Measurements from ENCODE around the gene ASCL5.

Gene ASCL5

DNA sequence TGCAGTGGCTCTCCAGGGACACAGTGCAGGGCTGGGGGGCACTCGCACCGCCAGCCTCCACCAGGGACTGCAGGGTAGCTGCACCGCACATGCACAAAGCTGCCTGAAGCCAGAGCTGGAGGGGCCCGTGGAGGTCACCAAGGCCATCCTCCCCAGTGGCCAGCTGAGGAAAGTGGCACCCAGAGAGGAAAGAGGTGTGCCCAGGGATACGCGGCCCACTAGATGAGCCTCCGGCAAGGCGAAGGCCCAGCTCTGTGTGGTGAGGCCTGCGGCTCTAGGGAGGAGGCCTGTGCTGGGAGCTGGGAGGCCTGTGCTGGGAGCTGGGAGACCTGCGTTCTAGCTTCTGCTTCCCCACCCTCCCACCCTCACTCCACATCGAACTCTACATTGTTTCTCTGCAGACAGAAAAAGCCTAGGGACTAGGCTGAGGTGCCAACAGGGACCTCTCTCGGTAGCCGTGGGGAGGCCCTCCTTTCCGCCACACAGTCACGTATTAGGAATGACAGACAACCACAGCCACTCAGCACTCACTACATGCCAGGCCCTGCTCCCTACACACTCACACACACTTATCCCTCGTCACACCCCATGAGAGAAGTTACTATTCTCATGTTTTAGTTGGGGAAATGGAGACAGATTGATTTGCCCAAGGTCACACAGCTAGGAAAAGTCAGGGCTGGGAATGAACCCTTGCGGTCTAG is 921 bp upstream of the ASCL5 start:
- DNase-seq (ENCODE audit: insufficient read length) = no peak
- no peak for FAIRE-seq
- no peak for TF ChIP-seq POLR2A (IDR thresholded peaks at IDR 0.05; ENCODE audit: low read depth, low read length)
- TF ChIP-seq TAF1 (IDR thresholded peaks at IDR 0.05; ENCODE audit: borderline replicate concordance, low read depth, low read length) = no peak
- TF ChIP-seq POLR2AphosphoS5 (IDR thresholded peaks at IDR 0.05; ENCODE audit: low read depth, low read length) = no peak

- no peak for FAIRE-seq
- no peak for TF ChIP-seq TAF1 (IDR thresholded peaks at IDR 0.05; ENCODE audit: borderline replicate concordance, low read depth, low read length)
- TF ChIP-seq POLR2AphosphoS5 (IDR thresholded peaks at IDR 0.05; ENCODE audit: low read depth, low read length) = no peak
- TF ChIP-seq POLR2A (IDR thresholded peaks at IDR 0.05; ENCODE audit: low read depth, low read length) = no peak
- DNase-seq (ENCODE audit: insufficient read length) = no peak
Measured at GRCh38 chr1:201126463-201126831, 537 bp downstream of the ASCL5 start.

- DNase-seq (ENCODE audit: insufficient read length) (no peak), FAIRE-seq (no peak)
- no peak for TF ChIP-seq POLR2AphosphoS5 (IDR thresholded peaks at IDR 0.05; ENCODE audit: low read depth, low read length)
Measured at GRCh38 chr1:201125800-201126199, 1.2 kb downstream of the ASCL5 start.

- DNase-seq (ENCODE audit: insufficient read length) (no peak), FAIRE-seq (no peak)
- no peak for TF ChIP-seq POLR2AphosphoS5 (IDR thresholded peaks at IDR 0.05; ENCODE audit: low read depth, low read length)
- no peak for TF ChIP-seq TAF1 (IDR thresholded peaks at IDR 0.05; ENCODE audit: borderline replicate concordance, low read depth, low read length)
- no peak for TF ChIP-seq POLR2A (IDR thresholded peaks at IDR 0.05; ENCODE audit: low read depth, low read length)
Measured at GRCh38 chr1:201125019-201125418, 2.0 kb downstream of the ASCL5 start.

DNA sequence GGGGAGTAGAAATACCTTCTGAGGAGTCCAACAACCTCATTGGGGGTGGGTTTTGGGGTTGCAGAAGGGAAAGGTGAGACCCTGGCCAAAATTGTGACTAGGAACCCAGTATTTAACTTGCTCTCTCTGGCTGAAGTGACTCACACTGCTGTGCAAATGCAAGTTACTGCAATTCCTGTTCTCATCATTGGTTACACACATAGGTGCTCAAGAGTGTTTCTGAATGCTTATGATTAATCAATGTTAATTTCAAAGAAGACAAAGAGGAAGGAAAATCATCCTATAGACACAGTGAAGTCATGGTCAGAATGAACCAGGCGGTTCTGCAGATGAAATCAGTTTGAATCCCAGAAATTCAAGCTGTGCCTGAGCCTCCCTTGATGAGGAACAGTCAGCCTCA is 3.1 kb downstream of the ASCL5 start:
- FAIRE-seq (no peak), DNase-seq (ENCODE audit: insufficient read length) (no peak)
- TF ChIP-seq POLR2AphosphoS5 (IDR thresholded peaks at IDR 0.05; ENCODE audit: low read depth, low read length) (no peak), TAF1 (IDR thresholded peaks at IDR 0.05; ENCODE audit: borderline replicate concordance, low read depth, low read length) (no peak), POLR2A (IDR thresholded peaks at IDR 0.05; ENCODE audit: low read depth, low read length) (no peak)

DNA sequence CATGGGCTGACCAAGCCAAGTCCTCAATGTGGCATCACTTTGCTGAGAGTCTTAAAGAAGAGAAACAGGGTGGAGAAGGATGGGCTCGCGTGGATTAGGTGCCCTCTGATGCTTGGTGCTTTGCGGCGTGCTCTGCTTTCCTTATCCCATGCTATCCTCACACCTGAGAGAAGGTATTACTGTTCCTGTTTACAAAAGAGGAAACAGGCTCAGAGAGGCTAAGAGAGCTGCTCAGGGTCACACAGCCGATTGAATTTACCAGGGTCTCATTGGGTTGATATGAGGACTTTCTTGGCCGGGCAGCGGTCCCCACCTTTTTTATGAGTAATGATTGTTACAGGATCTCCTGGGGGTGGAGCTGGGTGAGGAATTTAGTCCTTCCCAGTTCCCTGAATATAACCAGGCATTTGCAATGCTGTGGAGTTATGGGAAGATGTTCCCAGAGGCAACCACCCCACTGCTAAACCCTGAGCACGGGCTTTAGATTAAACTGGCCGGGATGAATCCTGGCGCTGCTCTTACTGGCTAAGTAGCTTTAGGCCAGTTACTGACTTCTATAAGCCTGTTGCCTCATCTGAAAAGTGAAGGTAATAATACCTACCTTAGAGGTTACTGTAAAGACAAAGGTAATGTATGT is 4.5 kb downstream of the ASCL5 start:
- DNase-seq (ENCODE audit: insufficient read length) (no peak), FAIRE-seq (no peak)
- TF ChIP-seq POLR2A (IDR thresholded peaks at IDR 0.05; ENCODE audit: low read depth, low read length) = no peak
- TF ChIP-seq TAF1 (IDR thresholded peaks at IDR 0.05; ENCODE audit: borderline replicate concordance, low read depth, low read length) = no peak
- TF ChIP-seq POLR2AphosphoS5 (IDR thresholded peaks at IDR 0.05; ENCODE audit: low read depth, low read length) = no peak

DNA sequence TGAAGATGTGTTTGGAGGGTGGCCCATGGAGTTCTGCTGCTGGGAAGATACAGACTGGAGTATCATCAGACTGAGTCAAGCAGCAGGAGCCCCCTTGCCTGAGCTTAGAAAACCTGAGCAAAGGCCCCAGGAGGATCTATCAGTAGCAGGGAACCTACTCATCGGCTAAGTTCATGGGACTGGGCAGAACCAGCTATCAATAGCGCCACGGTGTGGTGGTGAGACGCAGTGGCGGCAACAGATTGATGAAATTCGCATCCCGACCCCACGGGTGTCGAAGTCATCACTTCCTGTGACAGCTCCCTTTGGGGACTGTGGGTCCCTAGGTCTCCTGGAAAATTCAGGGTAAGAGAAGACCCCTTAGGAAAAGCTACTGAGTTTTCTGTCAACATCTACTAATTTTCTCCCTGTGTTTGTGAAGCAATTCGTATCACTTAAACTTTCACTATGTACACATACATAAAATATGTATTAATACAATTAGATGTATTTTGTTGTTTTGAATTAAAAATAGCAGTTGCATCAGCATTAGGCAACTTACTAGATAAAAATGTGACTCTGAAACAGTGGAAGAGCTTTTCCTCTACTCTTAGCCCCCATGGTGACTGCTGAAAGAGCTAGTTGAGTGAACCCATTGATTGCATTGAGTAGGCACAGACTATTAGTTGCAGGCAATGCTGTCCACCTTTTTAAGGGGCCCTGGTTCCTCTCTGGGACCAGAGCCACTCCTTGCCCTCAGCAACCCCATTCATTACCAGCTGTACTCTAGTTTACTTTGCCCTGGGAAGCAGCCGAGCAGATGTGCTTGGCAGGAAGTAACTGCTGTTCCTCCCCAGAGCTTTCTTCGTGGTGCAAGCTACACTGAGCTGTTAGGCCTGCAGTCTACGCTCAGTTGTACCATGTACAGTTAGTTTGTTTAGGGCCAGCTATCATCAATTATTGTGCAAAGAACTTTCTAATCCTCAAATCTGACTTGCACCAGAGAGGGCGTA is 7.5 kb downstream of the ASCL5 start:
- TF ChIP-seq POLR2AphosphoS5 (IDR thresholded peaks at IDR 0.05; ENCODE audit: low read depth, low read length) = no peak
- TF ChIP-seq TAF1 (IDR thresholded peaks at IDR 0.05; ENCODE audit: borderline replicate concordance, low read depth, low read length) = no peak
- no peak for TF ChIP-seq POLR2A (IDR thresholded peaks at IDR 0.05; ENCODE audit: low read depth, low read length)
- DNase-seq (ENCODE audit: insufficient read length) (peak; percentile 44), FAIRE-seq (peak; percentile 82)

DNA sequence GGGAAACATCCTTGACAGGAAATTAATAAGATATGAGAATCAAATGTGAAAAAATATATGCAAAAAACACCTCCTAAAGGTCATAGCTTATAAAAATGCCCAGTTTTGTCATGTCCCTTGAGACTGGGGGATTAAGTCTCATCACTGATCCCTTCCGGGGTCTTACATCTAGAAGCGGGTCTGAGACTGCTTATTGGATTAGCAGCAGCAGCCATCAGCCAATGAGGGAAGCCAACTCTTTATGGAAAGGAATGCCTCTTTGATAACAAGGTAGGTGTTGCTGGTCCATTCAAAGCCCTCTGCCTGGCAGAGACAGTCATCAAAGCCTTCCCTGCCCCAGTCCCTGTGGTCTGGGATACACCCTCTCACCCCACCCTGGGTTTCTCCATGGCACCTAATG is 10.9 kb downstream of the ASCL5 start:
- DNase-seq (ENCODE audit: insufficient read length) (no peak), FAIRE-seq (no peak)
- no peak for TF ChIP-seq POLR2A (IDR thresholded peaks at IDR 0.05; ENCODE audit: low read depth, low read length)
- no peak for TF ChIP-seq POLR2AphosphoS5 (IDR thresholded peaks at IDR 0.05; ENCODE audit: low read depth, low read length)
- TF ChIP-seq TAF1 (IDR thresholded peaks at IDR 0.05; ENCODE audit: borderline replicate concordance, low read depth, low read length) = no peak

DNA sequence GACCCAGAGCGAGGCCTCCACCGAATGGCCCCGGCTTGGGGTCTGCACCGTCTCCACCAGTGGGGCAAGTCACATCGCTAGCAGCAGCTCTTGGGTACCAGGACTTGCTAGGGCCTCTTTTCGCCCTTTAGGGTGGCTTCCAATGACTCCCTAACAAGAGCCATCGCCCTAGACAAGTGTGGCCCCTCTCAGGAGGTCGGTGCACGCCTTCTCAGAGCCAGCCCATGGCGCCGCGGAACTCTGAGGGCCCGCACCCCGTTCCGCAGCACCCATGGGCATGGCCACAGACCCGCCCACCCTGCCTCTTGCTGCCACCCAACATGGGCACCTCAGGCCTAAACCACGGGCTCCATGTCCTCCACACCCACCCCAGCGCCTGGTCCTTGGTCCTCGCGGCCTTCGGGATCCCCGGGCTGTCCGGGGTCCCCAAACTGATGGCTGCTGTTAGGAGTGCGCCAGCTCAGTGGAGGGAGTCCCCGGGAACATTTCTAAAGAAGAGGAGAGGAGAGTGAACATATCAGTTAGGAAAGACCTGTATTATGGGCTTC is 11.5 kb downstream of the ASCL5 start:
- no peak for FAIRE-seq
- TF ChIP-seq POLR2AphosphoS5 (IDR thresholded peaks at IDR 0.05; ENCODE audit: low read depth, low read length) (no peak), POLR2A (IDR thresholded peaks at IDR 0.05; ENCODE audit: low read depth, low read length) (no peak), TAF1 (IDR thresholded peaks at IDR 0.05; ENCODE audit: borderline replicate concordance, low read depth, low read length) (no peak)
- no peak for DNase-seq (ENCODE audit: insufficient read length)

DNA sequence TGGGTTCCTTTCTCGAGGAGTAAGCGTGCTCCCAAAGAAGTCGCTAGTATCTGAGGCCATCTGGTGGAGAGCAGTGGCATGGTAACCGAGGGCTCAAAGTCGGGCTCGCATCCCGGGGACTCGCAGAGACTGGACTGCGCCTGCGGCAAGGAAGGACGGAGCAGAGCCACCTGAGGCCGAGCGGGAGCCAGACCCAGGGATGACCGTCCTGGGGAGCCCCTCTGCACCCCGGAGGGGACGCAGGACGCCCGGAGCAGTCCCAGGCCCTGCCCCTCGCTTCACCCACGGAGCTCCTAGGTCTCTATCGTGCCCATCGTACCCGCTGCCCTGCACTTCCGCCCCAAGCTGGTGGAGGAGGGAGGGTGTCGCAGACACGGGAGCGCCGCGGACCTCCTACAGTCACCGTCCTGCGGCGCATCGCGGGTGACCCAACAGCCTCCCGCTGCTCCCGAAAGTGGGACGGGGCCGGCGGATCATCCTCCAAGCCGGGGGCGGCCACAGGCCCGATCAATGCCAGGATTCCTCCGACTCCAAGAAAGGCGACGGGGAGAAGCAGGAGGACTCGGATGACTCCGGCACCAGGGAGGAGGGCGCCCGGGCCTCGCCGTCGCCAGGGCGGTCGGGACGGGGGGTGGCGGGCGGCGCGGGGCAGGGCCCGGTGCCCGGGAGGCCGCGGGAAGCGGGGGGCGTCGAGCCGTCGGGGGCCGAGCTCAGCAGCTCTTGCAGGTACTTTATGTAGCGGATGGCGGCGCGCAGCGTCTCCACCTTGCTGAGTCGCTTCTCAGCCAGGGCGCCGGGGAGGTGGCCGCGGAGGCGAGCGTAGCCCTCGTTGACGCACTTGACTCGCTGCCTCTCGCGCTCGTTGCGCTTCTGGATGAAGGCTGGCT is 12.5 kb downstream of the ASCL5 start:
- DNase-seq (ENCODE audit: insufficient read length) (peak; percentile 82), FAIRE-seq (peak; percentile 98)
- TF ChIP-seq POLR2A (IDR thresholded peaks at IDR 0.05; ENCODE audit: low read depth, low read length) (no peak), POLR2AphosphoS5 (IDR thresholded peaks at IDR 0.05; ENCODE audit: low read depth, low read length) (no peak), TAF1 (IDR thresholded peaks at IDR 0.05; ENCODE audit: borderline replicate concordance, low read depth, low read length) (no peak)
